Measurements from ENCODE around the gene DGAT2.

DNA sequence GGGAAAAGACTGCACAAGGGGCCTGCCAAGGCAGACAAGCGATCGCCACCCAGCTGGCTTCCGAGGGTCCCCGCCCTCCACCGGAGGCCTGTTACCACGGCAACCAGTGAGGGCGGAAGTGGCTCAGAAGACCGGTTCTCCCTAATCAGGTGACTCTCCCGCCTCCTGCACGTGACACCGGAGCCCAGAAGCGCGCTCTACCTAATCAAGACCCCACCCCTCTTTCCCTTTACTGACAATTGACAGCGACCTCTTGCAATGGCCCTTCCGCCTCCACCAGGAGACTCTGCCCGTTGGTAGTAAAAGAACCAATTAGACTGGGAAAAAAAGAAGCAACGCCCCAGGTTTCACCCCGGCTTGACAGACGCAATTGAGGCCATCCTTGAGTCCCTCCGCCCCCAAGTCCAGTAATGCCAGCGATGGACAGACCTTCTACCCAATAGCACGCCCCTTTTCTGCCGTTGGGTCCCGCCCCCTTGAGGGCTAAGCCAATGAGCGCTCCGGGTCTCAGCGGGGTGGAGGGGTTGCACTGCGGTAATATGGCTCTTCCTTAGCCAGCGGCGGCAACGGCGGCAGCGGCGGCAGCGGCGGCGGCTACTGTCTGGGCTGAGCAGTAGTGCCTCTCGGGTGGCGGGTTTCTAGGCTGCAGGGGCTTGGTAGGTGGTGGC is 46.2 kb downstream of the DGAT2 start, which contains the start of gene UVRAG:
- TF ChIP-seq, protein P1, sequence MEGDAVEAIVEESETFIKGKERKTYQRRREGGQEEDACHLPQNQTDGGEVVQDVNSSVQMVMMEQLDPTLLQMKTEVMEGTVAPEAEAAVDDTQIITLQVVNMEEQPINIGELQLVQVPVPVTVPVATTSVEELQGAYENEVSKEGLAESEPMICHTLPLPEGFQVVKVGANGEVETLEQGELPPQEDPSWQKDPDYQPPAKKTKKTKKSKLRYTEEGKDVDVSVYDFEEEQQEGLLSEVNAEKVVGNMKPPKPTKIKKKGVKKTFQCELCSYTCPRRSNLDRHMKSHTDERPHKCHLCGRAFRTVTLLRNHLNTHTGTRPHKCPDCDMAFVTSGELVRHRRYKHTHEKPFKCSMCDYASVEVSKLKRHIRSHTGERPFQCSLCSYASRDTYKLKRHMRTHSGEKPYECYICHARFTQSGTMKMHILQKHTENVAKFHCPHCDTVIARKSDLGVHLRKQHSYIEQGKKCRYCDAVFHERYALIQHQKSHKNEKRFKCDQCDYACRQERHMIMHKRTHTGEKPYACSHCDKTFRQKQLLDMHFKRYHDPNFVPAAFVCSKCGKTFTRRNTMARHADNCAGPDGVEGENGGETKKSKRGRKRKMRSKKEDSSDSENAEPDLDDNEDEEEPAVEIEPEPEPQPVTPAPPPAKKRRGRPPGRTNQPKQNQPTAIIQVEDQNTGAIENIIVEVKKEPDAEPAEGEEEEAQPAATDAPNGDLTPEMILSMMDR (IDR thresholded peaks at IDR 0.05): peak in 4 of 7 experiments; percentile 19 to 63 (median 42)
- peak; percentile 74 to 93 (median 89) for TF ChIP-seq POLR2A (IDR thresholded peaks at IDR 0.05)

Data from body of pancreas (tissue), 4 donors.